ENCODE results near the gene ALDH1A3. TPM values are rescaled to one million over a fixed set of nuclear protein-coding genes. Genes with fewer than 3 reads are reported as not detected.

Gene ALDH1A3
- total RNA-seq, 1 donor from 2014 or later, result 15.7 TPM

- peak; percentile 95 for ATAC-seq
Observed at GRCh38 chr15:100902436-100903167, 23.0 kb downstream of the ALDH1A3 start.

GRCh38 chr15:100903168-100903554 lies 23.5 kb downstream of the ALDH1A3 start:
- ATAC-seq, result no peak

- ATAC-seq, result peak; percentile 24
Observed at GRCh38 chr15:100905850-100906249, 26.2 kb downstream of the ALDH1A3 start.

GRCh38 chr15:100908466-100908865 lies 28.8 kb downstream of the ALDH1A3 start:
- no peak for ATAC-seq

- ATAC-seq, result no peak
Observed at GRCh38 chr15:100909565-100909964, 29.9 kb downstream of the ALDH1A3 start.

GRCh38 chr15:100909989-100910955 lies 30.6 kb downstream of the ALDH1A3 start:
- no peak for ATAC-seq

- ATAC-seq, result no peak
Observed at GRCh38 chr15:100911086-100911485, 31.5 kb downstream of the ALDH1A3 start.

GRCh38 chr15:100913961-100914360 lies 34.3 kb downstream of the ALDH1A3 start:
- ATAC-seq, result no peak

GRCh38 chr15:100914876-100915275 lies 35.2 kb downstream of the ALDH1A3 start:
- no peak for ATAC-seq

- peak; percentile 93 for ATAC-seq
Observed at GRCh38 chr15:100918034-100918689, 38.5 kb downstream of the ALDH1A3 start.

GRCh38 chr15:100918690-100919480 lies 39.3 kb downstream of the ALDH1A3 start, which contains the start of gene LRRK1:
Gene LRRK1 (plus strand): TSS chr15:100919357. CDS start chr15:100924633, 5,276 bp downstream.
- ATAC-seq, result peak; percentile 31

- ATAC-seq, result peak; percentile 19
Observed at GRCh38 chr15:100919481-100920405, 40.1 kb downstream of the ALDH1A3 start.

- no peak for ATAC-seq
Observed at GRCh38 chr15:100920516-100921135, 41.0 kb downstream of the ALDH1A3 start.

- no peak for ATAC-seq
Observed at GRCh38 chr15:100922192-100923040, 42.8 kb downstream of the ALDH1A3 start.

- ATAC-seq, result no peak
Observed at GRCh38 chr15:100923076-100923475, 43.4 kb downstream of the ALDH1A3 start.

GRCh38 chr15:100923902-100924301 lies 44.3 kb downstream of the ALDH1A3 start:
- no peak for ATAC-seq

GRCh38 chr15:100924436-100924835 lies 44.8 kb downstream of the ALDH1A3 start:
- ATAC-seq, result no peak

- ATAC-seq, result no peak
Observed at GRCh38 chr15:100925480-100925879, 45.8 kb downstream of the ALDH1A3 start.

- no peak for ATAC-seq
Observed at GRCh38 chr15:100926258-100926657, 46.6 kb downstream of the ALDH1A3 start.

Data from esophagus mucosa (tissue), 1 donor.